Activated T-helper 1 cell treated with anti-CD3 and anti-CD28 coated beads, Interleukin-12 subunit alpha, Interleukin-12 subunit beta, Interleukin-2, Interleukin-4 antibody, amounts not matched to agents 30 ng/mL and 10 ng/mL and 1 ng/mL, durations not matched to agents 14 hours and 24 hours and 36 hours (primary cell): ENCODE data around the gene MGAT1. TPM values are rescaled to one million over a fixed set of nuclear protein-coding genes. Genes with fewer than 3 reads are reported as not detected.
"Not testable (repeated sequence)": the region's sequence is repeated elsewhere in the genome, so short reads cannot be mapped to it uniquely, and the experiment has no call there.

Experiments used
- DNase-seq: peaks from one replicate; pipeline ENCODE4 v3.0.0; 2021; ENCODE audit warnings: low spot score
- H3K27ac Mint-ChIP-seq: one replicate; pipeline ENCODE4 v1.8.0; 2021; ENCODE audit warnings: mild to moderate bottlenecking, mixed read lengths
- H3K27me3 Mint-ChIP-seq: one replicate; pipeline ENCODE4 v1.8.0; 2022; ENCODE audit warnings: mild to moderate bottlenecking, moderate library complexity, mixed read lengths; ENCODE audit not compliant: insufficient read depth
- H3K36me3 Mint-ChIP-seq: one replicate; pipeline ENCODE4 v1.8.0; 2021; ENCODE audit warnings: low read depth, mixed read lengths
- H3K4me1 Mint-ChIP-seq: one replicate; pipeline ENCODE4 v1.8.0; 2021; ENCODE audit warnings: low read depth, mixed read lengths
- H3K4me3 Mint-ChIP-seq: one replicate; pipeline ENCODE4 v1.8.0; 2021; ENCODE audit warnings: mild to moderate bottlenecking, moderate library complexity, mixed read lengths
- H3K9me3 Mint-ChIP-seq: one replicate; pipeline ENCODE4 v1.8.0; 2021; ENCODE audit warnings: mixed read lengths
- intact Hi-C: fragments of 100-400 bp; cut with micrococcal nuclease; formaldehyde crosslinking; loops from one replicate; pipeline ENCODE4 v1.15.1; 2024
- total RNA-seq: library from RNA; stranded (reverse); gene quantifications from 2 replicates; pipeline ENCODE4 v1.2.3, GENCODE V29; 2022

Gene MGAT1
- total RNA-seq, 1 donor from 2014 or later, result 107 TPM

- Mint-ChIP-seq H3K27ac (peak overlapping the region; percentile 99), H3K4me1 (peaks cover 33% of the 10 kb centered on the region), H3K4me3 (peak overlapping the region; percentile 91), H3K36me3 (peaks cover 30% of the 10 kb centered on the region), H3K27me3 (no peaks in the 10 kb centered on the region), H3K9me3 (peaks cover 10% of the 10 kb centered on the region)
- DNase-seq, result peak; percentile 76
- intact Hi-C loops, result loop anchor here (1.0 to 10.0 kb wide), 4 partner anchors 21 to 337 kb away; partner anchors contain the start of gene CNOT6
These were observed 28.8 kb upstream of the MGAT1 start for GRCh38 chr5:180831139-180832093.

- H3K4me3 Mint-ChIP-seq, result peak overlapping the region; percentile 91
- peaks cover 10% of the 10 kb centered on the region for H3K9me3 Mint-ChIP-seq
- peaks cover 33% of the 10 kb centered on the region for H3K4me1 Mint-ChIP-seq
- no peaks in the 10 kb centered on the region for H3K27me3 Mint-ChIP-seq
- peak overlapping the region; percentile 99 for H3K27ac Mint-ChIP-seq
- peak; percentile 64 for DNase-seq
- peaks cover 30% of the 10 kb centered on the region for H3K36me3 Mint-ChIP-seq
- intact Hi-C loops, result loop anchor here (1.0 to 10.0 kb wide), 4 partner anchors 20 to 393 kb away; partner anchors contain the start of genes CNOT6 and TRIM41
These were observed 27.9 kb upstream of the MGAT1 start for GRCh38 chr5:180830253-180831138.

GRCh38 chr5:180829726-180830125 lies 27.1 kb upstream of the MGAT1 start:
- no peak for DNase-seq
- peaks cover 33% of the 10 kb centered on the region for H3K4me1 Mint-ChIP-seq
- H3K36me3 Mint-ChIP-seq, result peaks cover 25% of the 10 kb centered on the region
- H3K27ac Mint-ChIP-seq, result peak overlapping the region; percentile 99
- H3K4me3 Mint-ChIP-seq, result peak overlapping the region; percentile 91
- intact Hi-C loops, result loop anchor here (1.0 to 10.0 kb wide), 2 partner anchors 335 to 394 kb away; partner anchors contain the start of genes CNOT6 and TRIM41
- H3K9me3 Mint-ChIP-seq, result peaks cover 10% of the 10 kb centered on the region
- no peaks in the 10 kb centered on the region for H3K27me3 Mint-ChIP-seq

- peak overlapping the region; percentile 69 for H3K4me3 Mint-ChIP-seq
- H3K36me3 Mint-ChIP-seq, result peaks cover 18% of the 10 kb centered on the region
- DNase-seq, H3K27me3 Mint-ChIP-seq, intact Hi-C loops: not testable (repeated sequence)
- peaks cover 10% of the 10 kb centered on the region for H3K9me3 Mint-ChIP-seq
- peaks cover 36% of the 10 kb centered on the region for H3K4me1 Mint-ChIP-seq
- peak overlapping the region; percentile 77 for H3K27ac Mint-ChIP-seq
These were observed 26.3 kb upstream of the MGAT1 start for GRCh38 chr5:180828756-180829531.

- H3K27ac Mint-ChIP-seq, H3K4me3 Mint-ChIP-seq, H3K27me3 Mint-ChIP-seq, DNase-seq, intact Hi-C loops: not testable (repeated sequence)
- H3K36me3 Mint-ChIP-seq, result peaks cover 17% of the 10 kb centered on the region
- H3K9me3 Mint-ChIP-seq, result peaks cover 10% of the 10 kb centered on the region
- H3K4me1 Mint-ChIP-seq, result peaks cover 25% of the 10 kb centered on the region
These were observed 24.8 kb upstream of the MGAT1 start for GRCh38 chr5:180827374-180827773.

GRCh38 chr5:180825768-180826525 lies 23.3 kb upstream of the MGAT1 start:
- Mint-ChIP-seq H3K27ac (no peak overlapping the region), H3K4me3 (no peak overlapping the region), H3K27me3 (no peaks in the 10 kb centered on the region), H3K4me1 (peaks cover 23% of the 10 kb centered on the region), H3K9me3 (peaks cover 10% of the 10 kb centered on the region), H3K36me3 (peaks cover 13% of the 10 kb centered on the region)
- no peak for DNase-seq
- intact Hi-C loops, result no loop called here

- Mint-ChIP-seq H3K4me3 (no peak overlapping the region), H3K27ac (no peak overlapping the region)
These were observed 22.2 kb upstream of the MGAT1 start for GRCh38 chr5:180824630-180825476.

GRCh38 chr5:180823940-180824629 lies 21.5 kb upstream of the MGAT1 start:
- Mint-ChIP-seq H3K27me3 (no peaks in the 10 kb centered on the region), H3K36me3 (peaks cover 3% of the 10 kb centered on the region), H3K9me3 (peaks cover 2% of the 10 kb centered on the region), H3K27ac (no peak overlapping the region), H3K4me3 (no peak overlapping the region), H3K4me1 (peaks cover 7% of the 10 kb centered on the region)
- intact Hi-C loops, result no loop called here
- no peak for DNase-seq

More at GRCh38 chr5:180824630-180825476, 22.2 kb upstream of the MGAT1 start:
- no peak for DNase-seq
- intact Hi-C loops, result no loop called here
- peaks cover 9% of the 10 kb centered on the region for H3K36me3 Mint-ChIP-seq
- peaks cover 7% of the 10 kb centered on the region for H3K9me3 Mint-ChIP-seq
- H3K4me1 Mint-ChIP-seq, result peaks cover 14% of the 10 kb centered on the region
- no peaks in the 10 kb centered on the region for H3K27me3 Mint-ChIP-seq

GRCh38 chr5:180823346-180823745 lies 20.7 kb upstream of the MGAT1 start:
- Mint-ChIP-seq H3K4me3 (no peak overlapping the region), H3K9me3 (no peaks in the 10 kb centered on the region), H3K36me3 (peaks cover 3% of the 10 kb centered on the region), H3K4me1 (peaks cover 6% of the 10 kb centered on the region), H3K27ac (no peak overlapping the region), H3K27me3 (no peaks in the 10 kb centered on the region)
- no peak for DNase-seq
- intact Hi-C loops, result no loop called here

- Mint-ChIP-seq H3K27ac (no peak overlapping the region), H3K36me3 (peaks cover 3% of the 10 kb centered on the region), H3K9me3 (no peaks in the 10 kb centered on the region), H3K4me3 (no peak overlapping the region), H3K27me3 (peaks cover 3% of the 10 kb centered on the region), H3K4me1 (peaks cover 11% of the 10 kb centered on the region)
- DNase-seq, result no peak
- intact Hi-C loops, result no loop called here
These were observed 18.9 kb upstream of the MGAT1 start for GRCh38 chr5:180821538-180821937.
